ENCODE measurements around the gene POLR3F. TPM values are rescaled to one million over a fixed set of nuclear protein-coding genes. Genes with fewer than 3 reads are reported as not detected.

POLR3F gene
- total and polyA plus RNA-seq, 9 of the 15 experiments (the other 6 are each of a cell fraction or from before 2014, with no cell fraction given), result 7.0 to 15.0 (median 9.6) TPM

GRCh38 chr20:18523066-18523465 lies 55.9 kb downstream of the POLR3F start (continued):
- TF ChIP-seq CUX1 (CRISPR knock-in tag; IDR thresholded peaks at IDR 0.05) (no peak), TAF9B (IDR thresholded peaks at IDR 0.05; ENCODE audit: partially characterized antibody) (no peak), HIVEP1 (CRISPR knock-in tag; IDR thresholded peaks at IDR 0.05) (no peak)
- TF ChIP-seq, protein P1, sequence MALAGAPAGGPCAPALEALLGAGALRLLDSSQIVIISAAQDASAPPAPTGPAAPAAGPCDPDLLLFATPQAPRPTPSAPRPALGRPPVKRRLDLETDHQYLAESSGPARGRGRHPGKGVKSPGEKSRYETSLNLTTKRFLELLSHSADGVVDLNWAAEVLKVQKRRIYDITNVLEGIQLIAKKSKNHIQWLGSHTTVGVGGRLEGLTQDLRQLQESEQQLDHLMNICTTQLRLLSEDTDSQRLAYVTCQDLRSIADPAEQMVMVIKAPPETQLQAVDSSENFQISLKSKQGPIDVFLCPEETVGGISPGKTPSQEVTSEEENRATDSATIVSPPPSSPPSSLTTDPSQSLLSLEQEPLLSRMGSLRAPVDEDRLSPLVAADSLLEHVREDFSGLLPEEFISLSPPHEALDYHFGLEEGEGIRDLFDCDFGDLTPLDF (CRISPR knock-in tag; IDR thresholded peaks at IDR 0.05), result no peak

GRCh38 chr20:18524646-18525045 lies 57.5 kb downstream of the POLR3F start:
- no TSS peak for BruUV-seq (replicated peaks)
- WGBS (ENCODE audit: insufficient coverage, low coverage, missing lambda C conversion rate), result 100% methylated on average over 1 of the region's 1 CpG
- FAIRE-seq (no peak), DNase-seq (ENCODE audit: extremely low read depth in 1 of 4, low spot score in 3 of 4) (no peak), ATAC-seq (no peak)
- in situ Hi-C loops (cut with MboI), result no loop called here
- Histone ChIP-seq H3K9me3 (replicated peaks; ENCODE audit: control insufficient read depth, insufficient read depth, low read depth, low read length) (no peaks in the 10 kb centered on the region), H3K4me3 (no peak overlapping the region), H3K27me3 (ENCODE audit: control insufficient read depth in 2 of 2, insufficient read depth in 2 of 2, low read length in 2 of 2) (no peaks in the 10 kb centered on the region), H3K79me2 (ENCODE audit: control insufficient read depth, insufficient read depth, low read length) (no peaks in the 10 kb centered on the region), H3K9ac (ENCODE audit: insufficient read depth in 1 of 2, low read depth in 2 of 2, low read length in 2 of 2) (no peak overlapping the region), H3K36me3 (ENCODE audit: control insufficient read depth, insufficient read depth, low read length) (peaks cover 48% of the 10 kb centered on the region), H3K9me1 (ENCODE audit: control insufficient read depth, insufficient read depth, low read length) (no peaks in the 10 kb centered on the region), H3K27ac (ENCODE audit: extremely low read depth, low read depth, low read length) (no peak overlapping the region), H3K4me1 (replicated peaks in 1 of 2; ENCODE audit: control insufficient read depth in 2 of 2, insufficient read depth in 2 of 2, low read length in 2 of 2) (no peaks in the 10 kb centered on the region), H2AFZ (ENCODE audit: low read depth, low read length) (no peak overlapping the region), H3K4me2 (ENCODE audit: insufficient read depth, low read length) (no peak overlapping the region), H4K20me1 (replicated peaks; ENCODE audit: control insufficient read depth, insufficient read depth, low read length) (no peaks in the 10 kb centered on the region)
- TF ChIP-seq SNRNP70 (optimal IDR thresholded peaks at IDR 0.05; ENCODE audit: low read depth, low read length) (no peak), NFATC3 (IDR thresholded peaks at IDR 0.05) (no peak), PTBP1 (IDR thresholded peaks at IDR 0.05; ENCODE audit: low read depth, low read length) (no peak), TBL1XR1 (IDR thresholded peaks at IDR 0.05; ENCODE audit: low read length in 2 of 2) (no peak), ESRRA (IDR thresholded peaks at IDR 0.05; ENCODE audit: borderline replicate concordance, low read depth) (no peak), BDP1 (IDR thresholded peaks at IDR 0.05; ENCODE audit: insufficient read depth, insufficient read length) (no peak), ZNF274 (IDR thresholded peaks at IDR 0.05; ENCODE audit: borderline replicate concordance, low read depth, low read length) (no peak), NFRKB (IDR thresholded peaks at IDR 0.05; ENCODE audit: low read depth) (no peak), ZNF507 (tag; conservative IDR thresholded peaks at IDR 0.05) (no peak), HSF4 (CRISPR knock-in tag; IDR thresholded peaks at IDR 0.05; ENCODE audit: borderline replicate concordance) (no peak)
- TF ChIP-seq, protein P2, sequence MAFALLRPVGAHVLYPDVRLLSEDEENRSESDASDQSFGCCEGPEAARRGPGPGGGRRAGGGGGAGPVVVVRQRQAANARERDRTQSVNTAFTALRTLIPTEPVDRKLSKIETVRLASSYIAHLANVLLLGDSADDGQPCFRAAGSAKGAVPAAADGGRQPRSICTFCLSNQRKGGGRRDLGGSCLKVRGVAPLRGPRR (CRISPR knock-in tag; IDR thresholded peaks at IDR 0.05), result no peak
- intact Hi-C loops (cut with micrococcal nuclease), result no loop called here
- CTCF ChIA-PET (ENCODE audit: low intra/inter-chr PET ratio), result no interaction called here
- POLR2A ChIA-PET, result interaction anchor here (0.7 kb wide), 1 partner anchor 9 kb away, joined by 3 read pairs; no protein-coding TSS in a partner anchor
